Ovary (tissue), 9 donors: ENCODE data around the gene ARHGAP27. TPM values are rescaled to one million over a fixed set of nuclear protein-coding genes. Genes with fewer than 3 reads are reported as not detected.
"Not testable (repeated sequence)": the region's sequence is repeated elsewhere in the genome, so short reads cannot be mapped to it uniquely, and the experiment has no call there.

Experiments used
- DNase-seq, 5 donors: peaks; one replicate each; pipeline ENCODE4 v3.0.0-alpha.2; 2019 to 2020
- H3K27ac ChIP-seq, 2 donors: fragments of 200-600 bp; one replicate each; pipeline versions ENCODE4 v1.5.1 to v1.8.0; 2019 to 2022
- H3K27me3 ChIP-seq: fragments of 200-600 bp; one replicate; pipeline ENCODE4 v1.8.0; 2022
- H3K36me3 ChIP-seq: fragments of 200-600 bp; sonication (generic); one replicate; pipeline ENCODE4 v1.5.1; 2019
- H3K4me1 ChIP-seq: one replicate; pipeline ENCODE4 v1.8.1; 2013; ENCODE audit warnings: mild to moderate bottlenecking, moderate library complexity; ENCODE audit not compliant: insufficient read depth
- H3K4me3 ChIP-seq: fragments of 200-600 bp; sonication (generic); one replicate; pipeline ENCODE4 v1.5.1; 2017
- H3K9me3 ChIP-seq, 2 donors: fragments of 200-600 bp in 1 of 2; sonication (generic) in 1 of 2; one replicate each; pipeline versions ENCODE4 v1.5.1 to v1.8.1; 2013 to 2019; ENCODE audit warnings: mild to moderate bottlenecking in 1 of 2, moderate library complexity in 1 of 2
- EP300 ChIP-seq: sonication (generic); formaldehyde crosslinking; IDR thresholded peaks from one replicate; pipeline ENCODE4 v1.6.1; 2017; ENCODE audit warnings: antibody characterized with exemption
- POLR2A ChIP-seq: fragments of 450-650 bp; IDR thresholded peaks from one replicate; pipeline ENCODE4 v1.6.1; 2017; ENCODE audit warnings: antibody characterized with exemption, mild to moderate bottlenecking, moderate library complexity
- WGBS, 3 donors: extraction: QIAGEN DNeasy Blood & Tissue Kit in 1 of 3; methylation state at CpG; one replicate each; pipeline versions ENCODE4 v1.1.5 to v1.1.7; 2013 to 2017; 5-methylcytosine and 5-hydroxymethylcytosine counted together
- intact Hi-C, 4 donors: fragments of 100-400 bp; cut with DNase I; formaldehyde crosslinking; loops; one replicate each; pipeline versions ENCODE4 v1.11.0 to v1.15.1; 2022 to 2023
- polyA plus RNA-seq, 2 donors: library from polyadenylated mRNA; stranded (reverse); fragments of 200-250 nt in 1 of 2; fragments of 350-450 nt in 1 of 2; fragmentation: Illumina TruSeq in 1 of 2; extraction: RNeasy Lipid Tissue Mini Kit (QIAGEN cat#74804) in 1 of 2; gene quantifications; one replicate each; pipeline ENCODE4 v1.2.3, GENCODE V29; 2013 to 2014
- total RNA-seq, 7 donors: library from RNA; depleted of rRNA in 2 of 7; stranded (reverse); fragments of >200 nt in 2 of 7; fragmentation: NEBNext Ultra II Directional in 3 of 7; extraction: Animal tissue kit (Norgen Biotek cat#: 25700) in 3 of 7; gene quantifications; one replicate each; pipeline versions ENCODE4 v1.1.0 to v1.2.4, GENCODE V29; 2016 to 2023
- TF ChIP-seq, protein P1 (sequence below), 3 donors: fragments of 450-650 bp in 2 of 3; fragments of 200-600 bp in 1 of 3; IDR thresholded peaks; one replicate each; pipeline versions ENCODE4 v1.5.1 to v1.8.0; 2016 to 2022; ENCODE audit warnings: antibody characterized with exemption in 3 of 3, mild to moderate bottlenecking in 1 of 3
- donor health status: DM: no; HTN: no; CAD: no; lungs with moderate emphysema.
- donor health status: DM: no; HTN: no; CAD: no.
- donor health status: Bipolar disorder and iron deficiency.
- donor health status: DM: yes; HTN: yes; CAD: no.
- donor health status: DM: no; HTN: no; CAD: no.
- donor health status: DM: yes; HTN: yes; CAD: no.

Gene ARHGAP27
- total and polyA plus RNA-seq, 9 donors = 3.7 to 41.7 (median 8.7) TPM

DNA sequence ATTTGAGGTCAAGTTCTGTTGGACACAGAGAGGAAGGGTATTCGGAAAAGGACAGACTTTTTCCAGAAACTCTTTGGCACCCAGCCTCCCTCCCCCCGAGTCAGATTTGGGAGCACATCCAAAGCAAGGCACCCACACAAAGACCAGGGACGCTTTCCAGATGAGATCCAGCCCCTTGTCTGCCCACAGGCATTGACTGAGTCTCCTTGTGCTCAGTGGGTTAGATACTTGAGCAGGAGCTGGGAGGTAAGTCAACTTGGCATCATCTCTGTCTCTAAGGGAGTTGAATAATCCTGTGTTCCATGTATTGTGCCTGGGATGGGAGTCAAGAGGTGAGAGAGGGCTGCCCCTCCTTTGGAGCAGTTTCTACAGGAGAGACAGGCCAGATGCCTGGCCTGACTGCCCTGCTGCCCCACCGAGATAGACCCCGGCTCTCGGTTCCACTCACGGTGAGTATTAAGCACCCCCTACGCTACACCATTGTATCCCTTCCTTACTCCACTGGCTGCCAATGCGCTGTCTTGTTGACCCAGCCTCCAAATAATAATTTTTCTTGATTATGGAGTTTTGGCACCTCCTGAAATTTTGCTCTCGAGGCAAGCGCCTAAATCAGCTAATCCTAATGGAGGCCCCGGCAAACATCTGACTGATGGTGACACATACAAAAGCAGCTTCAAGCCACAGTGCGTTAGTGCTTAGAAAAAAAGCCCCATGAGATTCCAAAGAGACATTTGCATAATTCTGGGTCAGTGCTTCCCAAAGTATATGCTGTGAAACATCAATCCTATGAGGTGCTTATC is 86.3 kb downstream of the ARHGAP27 start:
- TF ChIP-seq, protein P1, sequence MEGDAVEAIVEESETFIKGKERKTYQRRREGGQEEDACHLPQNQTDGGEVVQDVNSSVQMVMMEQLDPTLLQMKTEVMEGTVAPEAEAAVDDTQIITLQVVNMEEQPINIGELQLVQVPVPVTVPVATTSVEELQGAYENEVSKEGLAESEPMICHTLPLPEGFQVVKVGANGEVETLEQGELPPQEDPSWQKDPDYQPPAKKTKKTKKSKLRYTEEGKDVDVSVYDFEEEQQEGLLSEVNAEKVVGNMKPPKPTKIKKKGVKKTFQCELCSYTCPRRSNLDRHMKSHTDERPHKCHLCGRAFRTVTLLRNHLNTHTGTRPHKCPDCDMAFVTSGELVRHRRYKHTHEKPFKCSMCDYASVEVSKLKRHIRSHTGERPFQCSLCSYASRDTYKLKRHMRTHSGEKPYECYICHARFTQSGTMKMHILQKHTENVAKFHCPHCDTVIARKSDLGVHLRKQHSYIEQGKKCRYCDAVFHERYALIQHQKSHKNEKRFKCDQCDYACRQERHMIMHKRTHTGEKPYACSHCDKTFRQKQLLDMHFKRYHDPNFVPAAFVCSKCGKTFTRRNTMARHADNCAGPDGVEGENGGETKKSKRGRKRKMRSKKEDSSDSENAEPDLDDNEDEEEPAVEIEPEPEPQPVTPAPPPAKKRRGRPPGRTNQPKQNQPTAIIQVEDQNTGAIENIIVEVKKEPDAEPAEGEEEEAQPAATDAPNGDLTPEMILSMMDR (IDR thresholded peaks at IDR 0.05) = no peak
- TF ChIP-seq EP300 = no peak
- no peak for TF ChIP-seq POLR2A
- peak in 4 of 5 donors; percentile 38 to 66 (median 50) for DNase-seq
- H3K9me3 ChIP-seq = no peaks in the 10 kb centered on the region
- intact Hi-C loops = no loop called here
- no peaks in the 10 kb centered on the region for H3K27me3 ChIP-seq
- WGBS, 3 donors = 41 to 62% (median 55%) methylated on average over 13 of the region's 13 CpGs
- no peak overlapping the region for H3K27ac ChIP-seq
- no peak overlapping the region for H3K4me3 ChIP-seq
- peaks cover 13% of the 10 kb centered on the region for H3K4me1 ChIP-seq
- no peaks in the 10 kb centered on the region for H3K36me3 ChIP-seq

DNA sequence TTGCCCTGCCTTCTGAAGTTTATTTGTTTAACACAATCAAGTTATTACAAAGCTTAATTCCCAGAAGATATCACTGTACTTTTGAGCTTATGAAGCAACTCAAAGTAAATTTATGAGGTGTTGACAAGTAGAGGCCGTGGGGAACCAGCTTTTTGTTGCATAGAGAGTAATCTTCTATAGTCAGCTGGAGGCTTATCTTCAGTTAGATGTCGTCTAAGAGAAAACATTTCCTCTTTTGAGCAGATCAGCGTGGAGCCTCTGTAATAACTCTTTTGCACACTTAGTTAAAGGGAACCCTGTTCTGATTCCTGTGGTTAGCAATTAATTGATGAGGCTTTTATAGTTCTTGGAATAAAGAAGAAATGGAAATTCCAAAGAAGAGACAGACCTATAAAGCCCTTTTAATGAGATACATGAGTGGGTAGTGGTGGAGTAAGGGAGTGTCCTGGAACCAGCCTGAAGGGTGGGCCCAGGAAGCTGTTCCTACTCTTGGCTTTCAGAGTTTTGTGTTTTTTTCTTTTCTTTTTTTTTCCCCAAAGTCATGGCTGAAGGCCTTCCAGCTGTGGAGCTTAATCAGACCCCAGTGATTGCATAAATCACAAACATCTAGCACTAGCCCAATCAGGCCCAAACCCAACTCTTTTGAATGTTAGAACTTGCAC is 87.0 kb downstream of the ARHGAP27 start:
- intact Hi-C loops = no loop called here
- TF ChIP-seq POLR2A (no peak), EP300 (no peak)
- TF ChIP-seq, protein P1 (IDR thresholded peaks at IDR 0.05) = no peak
- Histone ChIP-seq H3K9me3 (no peaks in the 10 kb centered on the region), H3K27me3 (no peaks in the 10 kb centered on the region), H3K4me1 (peaks cover 13% of the 10 kb centered on the region), H3K27ac (no peak overlapping the region), H3K4me3 (no peak overlapping the region), H3K36me3 (no peaks in the 10 kb centered on the region)
- WGBS, 3 donors = 4 to 10% (median 5%) methylated on average over 3 of the region's 3 CpGs
- DNase-seq = peak in 3 of 5 donors; percentile 19 to 41 (median 37)

DNA sequence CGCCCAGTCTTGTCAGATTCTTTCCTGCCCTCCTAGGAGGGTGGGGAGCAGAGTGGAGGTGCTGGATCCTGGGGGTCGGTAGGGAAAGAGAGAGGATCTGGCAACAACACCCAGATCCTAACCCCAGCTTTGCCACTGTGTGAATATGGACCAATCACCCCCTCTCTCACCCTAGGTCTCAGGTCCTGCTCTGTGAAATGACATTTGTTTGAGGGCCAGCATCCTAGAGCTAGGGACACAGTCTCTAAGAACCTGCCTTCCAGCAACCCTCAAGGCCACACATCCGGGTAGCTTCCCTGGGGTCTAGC is 87.5 kb downstream of the ARHGAP27 start:
- peak overlapping the region in 1 of 2 donors; percentile 14 for H3K27ac ChIP-seq
- TF ChIP-seq EP300 (no peak), POLR2A (no peak)
- TF ChIP-seq, protein P1 (IDR thresholded peaks at IDR 0.05) = no peak
- H3K36me3 ChIP-seq = no peaks in the 10 kb centered on the region
- peaks cover 13% of the 10 kb centered on the region for H3K4me1 ChIP-seq
- H3K4me3 ChIP-seq = no peak overlapping the region
- 44 to 57% (median 51%) methylated on average over 3 of the region's 3 CpGs for WGBS, 3 donors
- no peaks in the 10 kb centered on the region for H3K9me3 ChIP-seq
- peak in 1 of 5 donors; percentile 42 for DNase-seq
- intact Hi-C loops = no loop called here
- H3K27me3 ChIP-seq = no peaks in the 10 kb centered on the region

DNA sequence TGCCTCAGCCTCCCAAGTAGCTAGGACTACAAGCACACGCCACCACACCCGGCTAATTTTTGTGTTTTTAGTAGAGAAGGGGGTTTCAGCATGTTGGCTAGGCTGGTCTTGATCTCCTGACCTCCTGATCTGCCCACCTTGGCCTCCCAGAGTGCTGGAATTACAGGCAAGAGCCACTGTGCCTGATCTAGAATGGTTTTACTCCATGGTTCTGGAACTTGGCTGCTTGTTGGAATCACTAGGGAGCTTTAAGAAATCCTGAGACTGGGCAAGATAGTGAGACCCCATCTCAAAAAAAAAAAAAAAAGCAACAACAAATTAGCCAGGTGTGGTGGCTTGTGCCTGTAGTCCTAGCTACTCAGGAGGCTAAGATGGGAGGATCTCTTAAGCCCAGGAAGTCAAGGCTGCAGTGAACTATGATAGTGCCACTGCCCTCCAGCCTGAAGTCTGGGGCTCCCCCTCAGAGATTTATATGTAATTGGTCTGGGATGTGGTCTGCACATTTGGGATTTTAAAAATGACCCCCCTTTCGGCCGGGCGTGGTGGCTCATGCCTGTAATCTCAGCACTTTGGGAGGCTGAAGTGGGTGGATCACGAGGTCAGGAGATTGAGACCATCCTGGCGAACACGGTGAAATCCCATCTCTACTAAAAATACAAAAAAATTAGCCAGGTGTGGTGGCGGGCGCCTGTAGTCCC is 88.6 kb downstream of the ARHGAP27 start:
- 94 to 96% (median 94%) methylated on average over 10 of the region's 10 CpGs for WGBS, 3 donors
- intact Hi-C loops = not testable (repeated sequence)
- DNase-seq = peak in 1 of 5 donors; percentile 24

More for the DNA sequence above, 88.6 kb downstream of the ARHGAP27 start:
- not testable (repeated sequence) for H3K4me3 ChIP-seq, H3K27ac ChIP-seq, H3K27me3 ChIP-seq, H3K36me3 ChIP-seq, H3K9me3 ChIP-seq
- H3K4me1 ChIP-seq = peaks cover 13% of the 10 kb centered on the region

Other genes starting within 250 kb of the ARHGAP27 start
- 10 to 100 TPM in 2 of 7 donors, 1 to 10 TPM in 5; 3.7 to 24.0 (median 6.1) TPM for gene FMNL1, start 211.0 kb downstream of the ARHGAP27 start, total RNA-seq
- 1 to 10 TPM; 2.1 to 7.1 TPM for gene FMNL1, start 211.0 kb downstream of the ARHGAP27 start, polyA plus RNA-seq
- gene SPATA32, start 170.8 kb downstream of the ARHGAP27 start, total RNA-seq = under 1 TPM in 1 of 7 donors, not detected in 6; 0.12 TPM
- not detected for gene SPATA32, start 170.8 kb downstream of the ARHGAP27 start, polyA plus RNA-seq
- 10 to 100 TPM in 6 of 7 donors, 1 to 10 TPM in 1; 4.1 to 19.8 (median 13.0) TPM for gene MAP3K14, start 115.8 kb downstream of the ARHGAP27 start, total RNA-seq
- gene MAP3K14, start 115.8 kb downstream of the ARHGAP27 start, polyA plus RNA-seq = 1 to 10 TPM; 2.4 to 7.0 TPM
- 10 to 100 TPM; 14.7 to 38.4 (median 36.7) TPM for gene PLEKHM1, start 57.9 kb upstream of the ARHGAP27 start, total RNA-seq
- 10 to 100 TPM; 13.0 to 13.7 TPM for gene PLEKHM1, start 57.9 kb upstream of the ARHGAP27 start, polyA plus RNA-seq